ENCODE measurements around the gene CADM1.

CADM1 gene

GRCh38 chr11:115199481-115200069, 304.6 kb downstream of the CADM1 start:
- DNase-seq: no peak

GRCh38 chr11:115198321-115198741, 305.9 kb downstream of the CADM1 start:
- DNase-seq: no peak

DNA sequence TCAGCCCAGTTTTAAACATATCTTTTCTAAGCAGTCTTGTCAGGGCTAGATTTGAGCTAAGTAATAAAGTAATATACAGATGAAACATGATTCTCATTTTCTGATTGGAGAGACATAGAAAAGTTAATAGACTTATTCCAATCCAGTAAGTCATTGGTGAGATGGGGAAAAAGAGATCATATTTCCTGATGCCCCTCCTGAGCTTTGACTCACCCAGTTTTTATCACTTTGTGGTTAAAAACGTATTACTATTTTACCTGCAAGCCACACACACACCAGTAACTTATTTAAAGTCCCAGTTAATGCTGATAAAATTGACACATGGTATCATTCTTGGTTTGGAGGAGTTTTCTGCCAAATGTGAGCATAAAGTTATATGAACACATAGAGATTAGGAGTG, 306.8 kb downstream of the CADM1 start:
- no peak for DNase-seq

- DNase-seq: no peak
Measured at GRCh38 chr11:115197031-115197430, 307.2 kb downstream of the CADM1 start.

DNA sequence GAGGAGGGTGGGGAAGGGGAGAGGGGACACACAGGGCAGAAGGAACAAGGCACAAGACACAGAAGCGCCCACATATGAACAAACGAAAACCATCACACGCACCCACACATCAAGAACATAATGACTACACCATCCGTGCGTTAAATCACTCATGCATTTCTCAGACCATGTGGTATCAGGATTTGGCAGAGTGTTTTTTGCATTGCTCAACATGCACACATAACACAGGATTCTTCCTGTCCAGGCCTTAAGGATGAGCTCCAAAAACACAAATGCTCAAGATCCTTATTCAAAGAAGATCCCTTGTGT, 309.5 kb downstream of the CADM1 start:
- DNase-seq: no peak

DNA sequence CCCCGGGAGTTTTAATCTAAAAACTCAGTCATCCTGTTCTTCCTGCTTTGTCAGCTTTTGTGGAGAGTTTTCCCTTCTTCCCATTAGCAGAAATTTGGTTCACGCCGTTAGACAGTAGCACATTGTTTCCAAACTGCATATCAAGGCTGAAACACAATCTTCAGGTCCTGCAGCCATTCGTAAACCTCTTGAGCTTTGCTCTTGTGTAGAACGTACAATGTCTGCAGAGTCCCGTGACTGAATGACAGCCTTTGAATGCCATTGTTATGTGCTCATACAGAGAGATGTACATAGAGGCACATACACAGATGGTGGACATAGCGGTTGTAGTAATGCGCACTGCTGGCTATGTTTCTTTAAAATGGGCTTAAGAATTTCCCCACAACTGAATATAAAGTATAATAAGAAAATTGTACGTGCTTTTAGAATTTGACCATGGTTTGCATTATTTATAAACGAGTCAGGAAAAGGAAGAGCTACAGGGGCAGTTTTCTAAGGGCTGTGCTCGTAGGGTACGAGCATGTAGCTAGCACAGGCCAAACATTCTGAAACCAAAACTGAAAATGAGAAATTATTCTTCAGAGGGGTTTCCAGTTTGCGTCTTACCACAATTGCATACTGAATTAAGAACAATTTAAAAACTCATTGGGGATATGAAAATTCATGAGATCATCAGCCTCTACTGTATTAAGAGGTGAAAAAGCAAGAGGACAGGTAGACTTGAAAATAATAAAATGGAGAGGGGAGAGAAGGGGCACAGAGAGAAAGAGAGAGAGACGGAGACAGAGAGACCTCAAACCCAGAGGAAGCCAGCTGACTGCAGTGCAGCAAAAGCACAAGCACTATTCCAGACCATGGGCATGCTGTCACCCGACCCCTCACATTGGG, 310.1 kb downstream of the CADM1 start:
- DNase-seq: no peak

DNA sequence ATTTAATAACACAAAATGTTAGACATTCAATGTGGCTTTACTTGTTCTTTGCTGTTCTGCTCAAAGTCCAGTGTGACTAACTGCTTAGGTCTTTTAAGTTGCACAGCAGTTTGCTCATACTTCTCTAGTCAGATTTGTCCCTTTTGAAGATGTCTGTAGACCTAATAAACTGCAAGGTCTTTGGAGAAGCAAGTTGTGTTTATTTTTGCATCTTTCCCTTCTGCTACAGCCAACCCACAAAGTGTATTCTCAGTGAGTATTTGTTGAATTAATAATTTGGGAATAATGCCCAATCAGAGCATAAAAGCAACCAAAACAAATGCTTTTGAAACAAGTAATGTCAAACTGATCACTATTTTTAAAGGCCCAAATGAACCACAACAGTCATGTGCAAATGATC, 312.5 kb downstream of the CADM1 start:
- no peak for DNase-seq

- no peak for DNase-seq
Measured at GRCh38 chr11:115190196-115190595, 314.0 kb downstream of the CADM1 start.

DNA sequence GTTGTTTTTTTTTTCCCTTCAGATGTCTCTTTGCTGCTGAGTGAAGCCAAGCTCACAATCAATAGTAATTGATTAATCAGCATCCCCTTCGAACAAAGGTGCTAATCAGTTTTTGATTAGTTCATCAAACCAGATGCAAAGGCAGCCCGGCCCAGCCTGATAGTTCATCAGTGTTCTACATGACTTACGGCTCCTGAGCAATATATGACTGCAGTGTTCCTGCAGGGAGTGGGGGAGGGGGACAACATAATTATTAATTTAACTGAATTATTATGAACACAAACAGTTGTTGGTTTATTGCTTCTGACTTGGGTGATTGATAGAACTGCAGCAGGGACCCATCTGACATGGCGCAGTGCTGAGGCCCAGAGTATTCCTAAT, 315.3 kb downstream of the CADM1 start:
- DNase-seq: no peak

GRCh38 chr11:115188188-115188897, 315.9 kb downstream of the CADM1 start:
- no peak for DNase-seq

- DNase-seq: no peak
Measured at GRCh38 chr11:115185931-115186330, 318.3 kb downstream of the CADM1 start.

DNA sequence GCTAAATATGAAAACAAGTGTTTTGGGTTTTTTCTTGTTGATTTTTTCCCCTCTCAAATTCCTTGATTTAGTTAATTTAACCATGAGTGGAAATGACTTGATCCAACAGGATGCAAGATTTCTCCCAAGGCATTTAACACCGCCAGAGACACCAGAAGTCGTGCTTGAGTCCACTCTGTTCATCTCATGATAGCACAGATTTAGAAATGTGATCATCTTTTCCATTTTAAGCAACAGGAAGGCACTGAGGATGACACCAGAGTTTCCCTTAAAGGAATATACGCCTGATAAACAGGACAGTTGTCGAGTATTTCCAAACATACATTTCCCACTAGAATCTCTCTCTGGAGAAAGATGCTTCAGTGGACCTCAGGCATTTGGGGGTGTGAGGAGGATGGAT, 318.7 kb downstream of the CADM1 start:
- no peak for DNase-seq

DNA sequence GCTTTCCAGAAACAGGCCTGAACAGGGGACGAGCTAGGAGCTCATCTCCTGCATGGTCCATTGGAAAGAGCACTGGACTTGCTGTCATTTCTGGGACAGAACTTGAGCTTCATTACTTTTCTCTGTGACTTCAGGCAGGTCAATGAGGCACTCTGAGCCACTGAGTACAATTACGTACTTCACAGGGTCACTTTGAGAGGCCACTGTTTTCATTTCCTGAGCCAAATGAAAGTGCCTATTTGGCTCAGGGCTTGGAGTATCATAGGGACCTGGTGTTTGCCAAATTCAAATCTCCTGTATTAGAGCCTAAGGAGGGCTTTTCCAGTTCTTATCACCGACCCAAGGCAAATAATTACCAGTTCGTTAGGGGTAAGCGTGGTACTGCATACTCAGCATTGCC, 319.3 kb downstream of the CADM1 start:
- no peak for DNase-seq

- no peak for DNase-seq
Measured at GRCh38 chr11:115183830-115184229, 320.4 kb downstream of the CADM1 start.

DNA sequence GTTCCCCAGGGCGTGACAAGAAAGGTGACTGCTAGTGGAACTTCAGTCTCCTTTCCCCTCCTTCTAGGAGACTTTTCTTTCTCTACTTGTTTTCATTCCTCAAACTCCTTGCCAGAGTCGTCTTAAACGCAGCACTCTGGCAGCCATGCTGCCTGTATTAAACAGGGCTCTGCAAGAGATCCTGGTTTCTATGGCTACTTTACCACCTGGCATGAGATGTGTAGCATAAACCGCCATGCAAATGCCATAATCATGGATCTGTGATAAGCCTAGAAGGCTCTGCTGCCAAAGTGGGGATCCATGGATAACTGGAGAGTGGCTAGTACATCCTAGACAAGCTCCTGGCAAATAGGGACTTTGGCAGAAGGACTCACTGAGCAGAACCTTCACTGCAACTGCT, 321.1 kb downstream of the CADM1 start:
- no peak for DNase-seq

- no peak for DNase-seq
Measured at GRCh38 chr11:115182282-115182955, 321.8 kb downstream of the CADM1 start.

DNA sequence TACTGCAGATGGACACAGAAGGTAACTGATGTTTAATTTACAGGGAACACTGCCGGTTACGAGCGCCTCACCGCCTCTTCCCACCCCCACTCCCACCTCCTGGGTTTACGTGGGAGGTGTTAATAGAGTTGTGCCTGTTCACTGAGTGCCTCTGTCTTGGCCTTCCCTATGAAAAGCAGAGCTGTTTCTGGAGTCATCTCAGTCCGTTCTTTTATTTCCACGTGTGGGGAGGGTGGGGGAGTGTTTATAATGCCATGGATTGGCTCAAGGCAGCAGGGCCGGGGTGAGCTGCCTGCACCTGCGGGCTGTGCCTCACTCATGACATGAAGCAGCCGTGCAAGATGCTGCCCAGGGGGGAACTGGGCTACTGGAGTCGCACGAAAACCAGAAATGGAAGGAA, 322.7 kb downstream of the CADM1 start:
- no peak for DNase-seq

GRCh38 chr11:115180272-115180671, 323.9 kb downstream of the CADM1 start:
- DNase-seq: no peak

GRCh38 chr11:115179636-115180035, 324.6 kb downstream of the CADM1 start:
- DNase-seq: no peak

DNA sequence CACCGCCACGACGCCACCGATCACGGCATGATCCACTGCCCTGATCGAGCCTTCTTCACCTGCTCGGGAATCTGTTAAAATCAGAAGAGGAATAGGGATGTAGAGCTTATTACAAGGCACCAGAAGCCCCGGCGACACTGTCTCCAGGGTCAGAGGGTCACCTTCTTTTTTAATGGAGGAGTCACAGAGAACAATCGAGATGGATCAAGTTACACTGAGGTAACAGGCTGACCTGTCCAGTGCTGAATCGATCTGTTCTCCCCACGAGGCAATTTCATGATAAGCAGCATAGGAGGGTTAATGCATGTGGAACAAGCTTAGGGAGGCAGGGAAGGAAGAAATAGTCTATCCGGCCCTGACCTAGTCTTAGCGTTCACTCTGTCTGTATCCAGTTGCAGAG, 325.5 kb downstream of the CADM1 start:
- DNase-seq: no peak

GRCh38 chr11:115173136-115173535, 331.1 kb downstream of the CADM1 start:
- no peak for DNase-seq

DNA sequence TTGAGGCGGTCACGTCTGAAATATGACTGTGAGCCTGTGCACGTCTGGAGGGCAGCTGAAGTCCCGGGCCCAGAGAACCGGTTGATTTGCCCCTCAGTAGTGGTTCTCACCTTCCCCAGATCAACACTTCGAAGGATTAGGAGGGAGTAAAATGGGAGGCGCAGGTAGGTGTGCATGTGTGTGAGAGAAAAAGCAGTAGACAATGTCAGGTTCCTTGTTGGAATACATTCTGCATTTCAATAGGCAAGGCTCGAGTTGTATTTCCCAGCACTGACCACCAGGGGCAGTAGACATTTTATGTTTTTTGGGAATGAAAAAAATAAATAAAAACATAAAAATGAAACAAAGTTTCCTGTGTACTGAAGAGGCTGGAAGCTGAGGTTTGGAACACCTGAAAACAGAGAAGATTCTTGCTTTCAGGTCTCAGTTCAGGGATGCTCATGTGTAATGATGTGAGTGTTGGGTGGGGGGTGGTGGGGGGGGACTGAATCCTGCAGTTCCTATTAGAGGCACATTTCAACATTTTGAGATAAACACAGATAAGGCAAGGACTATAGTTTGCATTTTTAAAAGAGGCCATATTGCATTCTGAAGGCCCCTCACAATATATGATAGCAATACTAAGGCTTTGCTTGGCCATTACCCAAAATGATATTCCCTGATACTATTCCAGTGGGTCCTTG, 333.9 kb downstream of the CADM1 start:
- no peak for DNase-seq

- DNase-seq: no peak
Measured at GRCh38 chr11:115169251-115169650, 335.0 kb downstream of the CADM1 start.
